A549 (cell line): ENCODE measurements around the gene OSCP1.
A peak's percentile ranks its signal among the peaks of the same experiment; 100 is the strongest.

Experiments
- CBX8 ChIP-seq: fragments of 200-600 bp; sonication (generic); IDR thresholded peaks from 2 replicates; pipeline ENCODE4 v1.6.1; 2016
- CEBPB ChIP-seq, 2 experiments: fragments of >200 bp in 1 of 2; sonication (Bioruptor Twin) in 1 of 2; formaldehyde crosslinking in 1 of 2; IDR thresholded peaks; 2 replicates each; pipeline ENCODE4 v1.6.1; 2012 to 2016
- CHD4 ChIP-seq: fragments of 200-600 bp; sonication (generic); IDR thresholded peaks from 2 replicates; pipeline ENCODE4 v1.6.1; 2016; ENCODE audit warnings: antibody characterized with exemption, mild to moderate bottlenecking, borderline replicate concordance
- CTCF ChIP-seq: fragments of >200 bp; sonication (Bioruptor Twin); formaldehyde crosslinking; IDR thresholded peaks from 3 replicates; pipeline ENCODE4 v1.5.1; 2016
- ELK1 ChIP-seq: fragments of 150-350 bp; IDR thresholded peaks from 2 replicates; pipeline ENCODE4 v1.6.1; 2014; ENCODE audit warnings: low read depth, mild to moderate bottlenecking, low read length
- HDAC2 ChIP-seq: fragments of 200-600 bp; sonication (generic); IDR thresholded peaks from 2 replicates; pipeline ENCODE4 v1.6.1; 2016
- MAX ChIP-seq: IDR thresholded peaks from 2 replicates; pipeline ENCODE4 v1.6.1; 2012
- MYC ChIP-seq: IDR thresholded peaks from 2 replicates; pipeline ENCODE4 v1.6.1; 2012; ENCODE audit warnings: mild to moderate bottlenecking, inconsistent platforms, low read length, improper control_type of control experiment, borderline replicate concordance
- POLR2A ChIP-seq: IDR thresholded peaks from 2 replicates; pipeline ENCODE4 v1.6.1; 2012; ENCODE audit warnings: mild to moderate bottlenecking, low read length
- ZFP36 ChIP-seq: fragments of 450-650 bp; IDR thresholded peaks from 2 replicates; pipeline ENCODE4 v1.6.1; 2014; ENCODE audit warnings: borderline replicate concordance; ENCODE audit not compliant: partially characterized antibody

GRCh38 chr1:36397378-36398230 is 52.6 kb downstream of the OSCP1 start, which contains the start of gene LSM10:
- no peak for TF ChIP-seq CTCF
- no peak for TF ChIP-seq ELK1
- no peak for TF ChIP-seq CHD4
- TF ChIP-seq MAX: peak; percentile 78
- TF ChIP-seq CEBPB (IDR thresholded peaks at IDR 0.05): no peak
- TF ChIP-seq MYC: no peak
- no peak for TF ChIP-seq HDAC2
- peak; percentile 68 for TF ChIP-seq POLR2A
- TF ChIP-seq CBX8: no peak
- no peak for TF ChIP-seq ZFP36
